GM10266 (cell line): ENCODE data around the gene CNTRL.

Experiments
- DNase-seq: peaks from one replicate; pipeline ENCODE4 v3.0.0; 2012; ENCODE audit errors: extremely low spot score
- CTCF ChIP-seq: IDR thresholded peaks from 2 replicates; pipeline ENCODE4 v1.5.1; 2012; ENCODE audit warnings: mild to moderate bottlenecking, low read depth; ENCODE audit not compliant: control insufficient read depth, insufficient read depth; ENCODE audit errors: missing control alignments

The CNTRL gene

GRCh38 chr9:121204121-121204520 is 129.4 kb downstream of the CNTRL start:
- DNase-seq: no peak
- TF ChIP-seq CTCF: no peak

DNA sequence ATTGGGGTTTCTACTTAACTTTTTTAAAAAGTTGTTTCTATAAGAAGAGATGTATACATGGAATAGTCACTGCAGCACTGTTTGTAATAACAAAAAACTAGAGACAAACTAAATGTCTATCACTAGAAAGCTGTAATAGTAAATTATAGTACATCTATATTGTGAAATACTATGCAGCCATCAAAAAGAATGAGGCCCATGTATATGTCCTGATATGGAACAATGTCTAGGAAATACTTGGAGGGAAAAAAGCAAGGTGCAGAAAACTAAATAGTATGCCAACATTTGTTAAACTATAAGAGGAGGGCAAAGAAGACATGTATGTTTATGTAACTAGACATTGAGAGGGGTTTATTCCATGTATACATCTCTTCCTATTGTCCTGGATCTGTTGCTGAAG is 129.9 kb downstream of the CNTRL start:
- TF ChIP-seq CTCF: no peak
- DNase-seq: no peak

DNA sequence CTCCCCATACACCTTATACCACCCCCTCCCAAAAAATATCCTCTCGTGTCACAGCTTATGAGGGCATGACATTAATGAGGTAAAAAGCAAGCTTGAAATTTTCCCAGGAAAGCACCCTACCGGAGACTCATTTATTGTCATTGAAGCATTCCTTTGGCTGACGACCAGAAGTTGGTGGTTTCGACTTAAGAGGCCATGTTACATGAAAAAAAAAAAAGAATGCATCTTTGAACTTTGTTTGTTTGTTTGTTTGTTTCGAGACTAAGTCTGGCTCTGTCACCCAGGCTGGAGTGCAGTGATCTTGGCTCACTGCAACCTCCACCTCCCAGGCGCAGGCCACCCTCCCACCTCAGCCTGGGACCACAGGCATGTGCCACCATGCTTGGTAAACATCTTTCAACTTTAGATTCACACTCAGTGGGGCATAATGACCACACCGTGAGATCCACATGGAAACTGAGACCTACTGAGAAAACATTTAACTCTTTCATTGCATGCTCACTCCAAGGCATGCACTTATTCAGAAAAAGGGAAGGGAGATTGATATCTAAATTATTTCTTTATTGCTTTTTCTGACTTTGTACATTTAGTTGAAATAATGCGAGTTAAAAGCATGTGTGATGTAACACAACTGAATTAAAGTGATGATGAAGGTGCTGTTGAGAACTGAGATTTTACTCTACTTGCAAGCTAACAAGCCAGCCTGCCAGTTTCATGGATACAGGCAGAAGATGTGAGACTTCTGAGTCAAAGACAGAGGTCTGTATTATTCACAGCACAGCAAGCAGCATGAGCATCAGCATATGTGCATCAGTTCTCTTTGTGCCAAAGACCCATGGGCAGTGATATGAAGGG is 132.0 kb downstream of the CNTRL start:
- no peak for DNase-seq
- TF ChIP-seq CTCF: no peak

DNA sequence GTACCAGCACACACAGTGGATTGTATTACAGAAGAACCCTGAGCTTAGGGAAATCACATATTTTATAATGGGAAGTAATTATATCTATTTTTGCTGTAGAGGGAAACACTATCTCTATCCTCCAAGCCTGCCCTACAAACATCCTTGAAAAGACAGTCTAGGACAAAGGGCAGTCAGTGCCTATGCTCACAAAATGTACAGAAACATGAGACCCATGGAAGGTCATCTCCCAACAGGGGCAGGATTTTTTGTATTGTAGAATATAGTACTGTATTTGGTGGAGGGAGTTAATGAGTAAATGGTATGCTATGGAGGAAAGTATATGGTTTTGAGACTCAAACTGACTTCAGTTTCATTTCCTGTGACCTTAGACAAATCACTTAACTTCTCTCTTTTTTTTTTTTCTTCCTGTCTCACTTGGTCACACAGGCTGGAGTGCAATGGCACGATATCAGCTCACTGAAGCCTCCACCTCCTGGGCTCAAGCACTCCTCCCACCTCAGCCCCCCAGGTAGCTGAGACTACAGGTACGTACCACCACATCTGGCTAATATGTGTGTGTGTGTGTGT is 132.7 kb downstream of the CNTRL start:
- DNase-seq: no peak
- TF ChIP-seq CTCF: no peak

DNA sequence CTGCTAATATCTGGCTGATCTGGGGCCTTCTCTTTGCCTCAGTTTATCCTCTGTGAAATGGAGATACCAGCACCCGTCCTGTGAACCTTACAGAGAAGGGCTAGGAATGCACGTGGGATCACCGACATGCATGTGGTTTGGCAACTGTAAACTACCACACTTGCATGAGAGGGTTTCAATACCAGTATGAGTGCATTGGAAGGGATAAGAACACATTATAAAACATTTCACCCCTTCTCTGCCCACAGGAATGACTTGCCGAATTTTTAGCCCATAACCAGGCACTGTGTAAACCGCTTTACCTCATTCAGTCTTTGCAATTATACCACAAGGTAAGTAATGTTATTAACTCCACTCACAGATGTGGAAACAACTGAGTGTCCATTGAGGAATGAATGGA is 135.8 kb downstream of the CNTRL start:
- TF ChIP-seq CTCF: no peak
- no peak for DNase-seq

GRCh38 chr9:121213136-121213806 is 138.5 kb downstream of the CNTRL start:
- peak; percentile 67 for DNase-seq
- TF ChIP-seq CTCF: peak; percentile 90

GRCh38 chr9:121214005-121214404 is 139.2 kb downstream of the CNTRL start:
- no peak for TF ChIP-seq CTCF
- DNase-seq: no peak
